Activated CD4-positive, alpha-beta T cell treated with anti-CD3 and anti-CD28 coated beads for 4 hours (primary cell): ENCODE data around the gene PAF1.

Experiments
- DNase-seq, 2 donors: peaks; one replicate each; pipeline ENCODE4 v3.0.0-alpha.2; 2020

Gene PAF1

GRCh38 chr19:39405261-39405957 lies 14.5 kb upstream of the PAF1 start:
- peak in 1 of 2 donors; percentile 17 for DNase-seq

DNA sequence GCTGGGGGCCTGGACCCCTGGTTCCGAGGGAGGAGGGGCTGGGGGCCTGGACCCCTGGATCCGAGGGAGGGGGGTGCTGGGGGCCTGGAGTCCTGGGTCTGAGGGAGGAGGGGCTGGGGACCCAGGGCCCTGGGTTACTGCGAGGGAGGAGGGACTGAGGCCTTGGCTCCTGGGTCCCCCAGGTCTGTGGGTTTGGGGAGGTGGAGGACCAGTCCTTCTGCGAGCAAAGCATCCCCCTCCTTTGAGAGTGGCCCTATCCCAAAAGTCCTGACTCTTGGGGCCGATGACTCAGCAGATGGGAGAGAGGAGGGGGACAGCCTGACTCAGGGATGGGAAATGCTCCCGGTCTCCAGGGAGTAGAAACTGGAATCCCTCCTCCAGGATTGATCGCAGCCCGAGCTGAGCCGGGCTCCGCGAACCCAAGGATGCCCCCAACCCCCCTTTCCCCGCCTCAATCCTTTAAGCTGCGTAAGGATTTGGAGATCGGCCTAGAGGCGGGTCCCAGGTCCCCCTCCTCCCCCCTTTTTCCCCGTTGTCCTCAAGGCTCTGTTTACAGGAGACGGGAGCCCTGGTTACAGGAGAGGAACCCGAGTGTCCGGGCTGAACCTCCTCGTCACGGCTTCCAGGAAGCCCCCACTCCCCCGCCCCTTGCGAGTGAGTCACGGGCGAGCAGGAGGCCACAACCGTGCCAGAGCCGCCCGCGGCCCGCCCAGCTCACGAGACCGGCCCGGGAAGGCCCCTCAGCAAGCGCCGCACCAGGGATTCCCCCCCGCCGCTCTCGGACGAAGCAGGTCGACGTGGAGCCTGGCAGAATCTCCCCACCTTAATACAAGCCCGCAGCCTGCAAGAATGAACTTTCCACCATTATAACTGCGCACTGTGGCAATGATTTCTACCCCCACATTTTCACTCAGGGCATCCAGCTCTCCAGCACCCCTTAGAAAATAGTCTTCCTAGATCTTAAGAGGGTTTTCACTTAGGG lies 12.7 kb upstream of the PAF1 start:
- peak; percentile 94 to 95 for DNase-seq

- DNase-seq, result peak; percentile 80 to 88
Observed at GRCh38 chr19:39402346-39403300, 11.7 kb upstream of the PAF1 start.

GRCh38 chr19:39401549-39402345 lies 10.8 kb upstream of the PAF1 start:
- DNase-seq, result peak; percentile 73 to 79

DNA sequence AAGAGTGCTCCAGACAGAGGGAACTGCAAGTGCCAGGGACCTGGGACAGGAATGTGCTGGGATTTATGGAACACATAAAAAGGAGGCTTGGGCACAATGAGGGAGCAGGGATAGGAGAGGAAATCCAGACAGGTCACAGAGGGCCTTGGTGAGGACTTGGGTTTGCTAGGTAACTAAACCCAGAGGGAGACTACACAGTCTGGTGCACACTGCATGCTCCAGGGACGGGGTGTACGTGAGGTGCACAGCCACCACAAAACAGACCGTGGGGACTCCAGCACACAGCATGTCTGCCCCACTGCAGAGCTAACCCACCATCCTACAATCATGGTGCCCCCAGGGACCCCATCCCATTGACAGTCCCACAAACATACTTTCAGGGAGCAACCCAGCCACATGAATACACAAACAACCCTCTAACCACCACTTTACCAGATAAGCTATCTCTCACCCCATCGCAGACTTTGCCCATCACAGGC lies 10.2 kb upstream of the PAF1 start:
- no peak for DNase-seq

- no peak for DNase-seq
Observed at GRCh38 chr19:39400061-39400460, 9.2 kb upstream of the PAF1 start.

DNA sequence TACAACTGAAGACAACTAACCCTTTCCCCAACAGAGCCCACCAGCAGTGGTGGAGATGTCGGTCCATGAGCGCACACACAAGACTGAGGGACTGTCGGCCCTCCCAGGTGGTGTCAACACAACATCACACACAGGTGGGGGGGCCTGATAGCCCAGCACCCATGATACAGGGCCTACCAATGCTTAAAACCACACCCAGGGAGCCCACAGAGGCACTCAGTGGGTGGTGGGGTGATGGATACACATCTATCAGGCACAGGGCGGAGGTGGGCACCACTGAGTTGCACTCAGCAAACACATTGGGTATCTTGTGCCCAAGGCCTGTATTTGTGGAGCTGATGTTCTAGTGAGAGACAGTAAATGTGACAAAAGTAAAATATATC lies 8.8 kb upstream of the PAF1 start:
- DNase-seq, result no peak

GRCh38 chr19:39398297-39398864 lies 7.5 kb upstream of the PAF1 start:
- peak; percentile 47 to 59 for DNase-seq

DNA sequence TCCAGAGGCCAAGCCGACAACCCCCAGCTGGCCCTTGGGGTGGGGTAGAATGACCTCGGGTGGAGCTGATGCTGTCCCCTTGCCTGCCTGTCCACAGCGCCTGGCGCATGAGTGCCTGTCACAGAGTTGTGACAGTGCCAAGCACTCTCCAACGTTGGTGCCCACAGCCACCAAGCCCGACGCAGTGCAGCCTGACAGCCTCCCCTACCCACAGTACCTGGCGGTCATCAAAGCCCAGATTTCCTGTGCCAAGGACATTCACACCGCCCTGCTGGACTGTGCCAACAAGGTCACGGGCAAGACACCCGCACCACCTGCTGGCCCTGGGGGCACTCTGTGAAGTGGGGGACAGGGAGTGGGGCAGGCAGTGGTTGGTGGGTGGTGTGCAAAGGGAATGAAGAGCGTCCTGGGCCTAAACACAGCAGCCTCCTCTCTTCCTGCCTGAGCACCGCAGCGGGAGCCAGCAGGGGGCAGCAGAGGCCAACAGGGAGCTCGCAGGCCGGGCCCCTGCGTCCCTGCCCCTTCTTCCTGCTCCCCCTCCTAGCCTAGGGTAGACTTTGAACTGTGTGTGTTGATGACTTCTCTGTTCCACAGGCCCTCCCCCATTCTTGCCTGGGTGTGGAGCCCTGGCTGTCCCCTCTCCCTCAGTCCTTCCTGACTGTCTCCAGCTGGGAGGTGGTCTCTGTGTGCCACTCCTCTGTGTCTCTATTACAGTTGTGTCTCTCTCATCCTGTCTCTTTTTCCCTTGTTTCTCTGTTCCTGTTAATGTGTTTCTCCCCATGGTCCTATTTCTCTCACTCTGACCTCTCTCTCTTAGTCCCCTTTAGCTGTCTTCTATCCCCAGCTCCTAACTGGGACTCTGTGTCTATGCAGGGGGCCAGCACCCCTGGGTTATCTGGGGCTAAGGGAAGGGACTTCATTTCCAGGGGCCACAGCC lies 6.7 kb upstream of the PAF1 start:
- DNase-seq, result peak; percentile 90 to 96

GRCh38 chr19:39390451-39390750 lies 505 bp downstream of the PAF1 start:
- peak; percentile 83 to 86 for DNase-seq

- DNase-seq, result no peak
Observed at GRCh38 chr19:39389631-39390414, 1.1 kb downstream of the PAF1 start.

- no peak for DNase-seq
Observed at GRCh38 chr19:39388657-39389056, 2.2 kb downstream of the PAF1 start.

DNA sequence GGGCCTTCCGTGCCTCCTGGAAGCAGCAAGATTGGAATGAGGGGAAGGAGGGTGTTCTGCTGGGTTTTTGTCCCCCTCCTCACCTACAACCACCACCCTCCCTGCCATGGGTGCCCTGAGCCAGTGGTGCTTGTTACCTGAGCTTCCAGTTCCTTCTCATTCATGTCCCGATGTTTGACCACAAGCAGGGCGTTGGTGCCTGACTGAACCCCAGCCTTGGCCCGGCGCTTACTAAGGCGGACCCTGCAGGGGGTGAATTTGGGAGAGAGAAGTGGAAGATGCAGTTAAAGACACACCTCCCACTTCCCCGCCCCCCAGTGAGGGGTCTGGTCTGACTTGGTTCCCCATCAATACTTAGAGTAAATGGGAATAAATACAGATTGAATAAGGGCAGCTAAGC lies 4.3 kb downstream of the PAF1 start:
- no peak for DNase-seq

DNA sequence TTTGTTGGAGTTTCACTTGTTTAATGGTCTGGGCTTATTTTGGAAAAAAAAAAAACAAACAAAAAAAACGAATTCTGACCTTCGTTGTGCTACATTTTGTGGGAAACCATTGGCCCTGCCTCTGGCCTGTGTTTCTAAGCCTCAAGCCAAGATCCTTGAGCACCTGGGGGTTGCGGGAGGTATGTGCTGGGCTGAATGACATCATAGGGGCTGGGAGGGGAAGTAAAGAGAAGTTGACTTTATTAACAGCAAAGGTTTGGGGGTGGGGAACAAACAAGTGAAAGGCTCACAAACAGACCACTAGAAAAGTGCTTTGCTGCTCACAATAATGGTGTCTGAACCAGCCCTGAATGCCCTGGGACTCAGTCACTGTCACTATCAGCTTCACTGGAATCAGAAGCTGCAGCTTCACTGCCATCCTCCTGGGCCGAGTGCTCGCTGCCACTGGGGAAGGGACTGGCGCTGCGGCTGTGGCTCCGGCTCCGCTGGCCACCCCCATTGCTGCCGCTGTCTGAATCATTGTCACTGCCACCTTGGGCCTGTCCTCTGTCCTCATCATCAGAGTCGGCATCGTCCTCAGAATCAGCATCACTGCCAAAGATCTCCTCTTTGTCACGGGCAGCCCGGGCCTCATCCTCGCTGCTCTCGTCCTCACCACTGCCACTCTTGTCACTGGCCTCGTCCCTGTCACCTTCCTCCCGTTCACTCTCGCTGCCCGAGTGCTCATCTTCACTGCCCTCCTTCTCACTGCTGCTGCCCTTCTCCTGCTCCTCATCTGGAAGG lies 5.1 kb downstream of the PAF1 start:
- DNase-seq, result no peak

DNA sequence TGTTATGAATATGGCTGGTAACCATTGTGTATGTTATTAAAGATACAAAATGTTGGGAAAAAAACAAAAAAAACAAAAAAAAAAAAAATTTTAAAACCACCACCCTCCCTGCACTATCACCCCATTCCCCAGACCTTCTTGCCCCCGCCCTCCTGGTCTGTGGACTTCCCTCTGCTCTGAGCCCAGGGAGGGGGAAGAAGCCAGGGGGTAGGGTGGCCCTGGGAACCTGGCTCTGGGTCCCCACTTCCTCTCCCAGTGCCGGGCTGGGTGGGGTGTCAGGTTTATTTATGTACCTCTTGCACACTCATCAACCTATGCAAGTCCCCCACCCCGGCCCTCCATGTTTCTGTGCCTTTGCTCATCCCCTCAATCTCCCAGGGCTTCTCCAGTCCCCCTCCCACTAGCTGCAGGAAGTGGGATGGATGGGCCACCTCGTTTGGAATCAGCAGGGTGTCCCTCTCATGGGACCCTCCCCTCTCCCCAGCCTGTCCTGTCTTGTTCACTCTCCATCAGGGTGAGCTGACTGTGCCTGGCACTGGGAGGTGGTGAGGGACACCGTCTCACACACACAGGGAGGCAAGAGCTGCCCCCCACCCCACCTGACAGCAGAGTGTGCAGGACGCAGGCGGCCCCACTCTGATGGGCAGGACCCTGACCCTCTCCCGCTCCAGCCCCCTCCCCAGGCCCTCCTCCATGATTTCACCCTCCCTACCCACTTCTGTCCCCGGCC lies 5.9 kb downstream of the PAF1 start:
- no peak for DNase-seq

- DNase-seq, result no peak
Observed at GRCh38 chr19:39382991-39383828, 7.7 kb downstream of the PAF1 start.
